Measurements from ENCODE around the gene WASF2. TPM values are rescaled to one million over a fixed set of nuclear protein-coding genes. Genes with fewer than 3 reads are reported as not detected.
"Not testable (repeated sequence)": the region's sequence is repeated elsewhere in the genome, so short reads cannot be mapped to it uniquely, and the experiment has no call there.

Gene WASF2
- total RNA-seq, 1 donor from 2014 or later = 27.9 TPM

GRCh38 chr1:27505420-27505680 lies 15.4 kb upstream of the WASF2 start:
- no peak overlapping the region for H3K4me3 ChIP-seq (ENCODE audit: low read depth, low read length)
- no peak for TF ChIP-seq CTCF (conservative IDR thresholded peaks at IDR 0.05; ENCODE audit: low read depth, low read length)
- DNase-seq (ENCODE audit: low read depth) = no peak

GRCh38 chr1:27504588-27505419 lies 14.8 kb upstream of the WASF2 start:
- H3K4me3 ChIP-seq (ENCODE audit: low read depth, low read length) = no peak overlapping the region
- DNase-seq (ENCODE audit: low read depth) = no peak
- TF ChIP-seq CTCF (conservative IDR thresholded peaks at IDR 0.05; ENCODE audit: low read depth, low read length) = no peak

GRCh38 chr1:27503844-27504587 lies 14.0 kb upstream of the WASF2 start:
- H3K4me3 ChIP-seq (ENCODE audit: low read depth, low read length) = no peak overlapping the region
- no peak for TF ChIP-seq CTCF (conservative IDR thresholded peaks at IDR 0.05; ENCODE audit: low read depth, low read length)
- DNase-seq (ENCODE audit: low read depth) = no peak

- no peak for DNase-seq (ENCODE audit: low read depth)
- no peak for TF ChIP-seq CTCF (conservative IDR thresholded peaks at IDR 0.05; ENCODE audit: low read depth, low read length)
- H3K4me3 ChIP-seq (ENCODE audit: low read depth, low read length) = no peak overlapping the region
These were observed 13.1 kb upstream of the WASF2 start for GRCh38 chr1:27503033-27503432.

GRCh38 chr1:27501159-27501558 lies 11.2 kb upstream of the WASF2 start:
- not testable (repeated sequence) for DNase-seq (ENCODE audit: low read depth); H3K4me3 ChIP-seq (ENCODE audit: low read depth, low read length)

GRCh38 chr1:27499142-27499541 lies 9.2 kb upstream of the WASF2 start:
- no peak for DNase-seq (ENCODE audit: low read depth)
- TF ChIP-seq CTCF (conservative IDR thresholded peaks at IDR 0.05; ENCODE audit: low read depth, low read length) = no peak
- H3K4me3 ChIP-seq (ENCODE audit: low read depth, low read length) = no peak overlapping the region

GRCh38 chr1:27496604-27497155 lies 6.7 kb upstream of the WASF2 start:
- DNase-seq (ENCODE audit: low read depth) = no peak
- H3K4me3 ChIP-seq (ENCODE audit: low read depth, low read length) = no peak overlapping the region
- TF ChIP-seq CTCF (conservative IDR thresholded peaks at IDR 0.05; ENCODE audit: low read depth, low read length) = peak; percentile 48
